ENCODE results near the gene RIN3. TPM values are rescaled to one million over a fixed set of nuclear protein-coding genes. Genes with fewer than 3 reads are reported as not detected.
A peak's percentile ranks its signal among the peaks of the same experiment; 100 is the strongest.

Gene RIN3, protein sequence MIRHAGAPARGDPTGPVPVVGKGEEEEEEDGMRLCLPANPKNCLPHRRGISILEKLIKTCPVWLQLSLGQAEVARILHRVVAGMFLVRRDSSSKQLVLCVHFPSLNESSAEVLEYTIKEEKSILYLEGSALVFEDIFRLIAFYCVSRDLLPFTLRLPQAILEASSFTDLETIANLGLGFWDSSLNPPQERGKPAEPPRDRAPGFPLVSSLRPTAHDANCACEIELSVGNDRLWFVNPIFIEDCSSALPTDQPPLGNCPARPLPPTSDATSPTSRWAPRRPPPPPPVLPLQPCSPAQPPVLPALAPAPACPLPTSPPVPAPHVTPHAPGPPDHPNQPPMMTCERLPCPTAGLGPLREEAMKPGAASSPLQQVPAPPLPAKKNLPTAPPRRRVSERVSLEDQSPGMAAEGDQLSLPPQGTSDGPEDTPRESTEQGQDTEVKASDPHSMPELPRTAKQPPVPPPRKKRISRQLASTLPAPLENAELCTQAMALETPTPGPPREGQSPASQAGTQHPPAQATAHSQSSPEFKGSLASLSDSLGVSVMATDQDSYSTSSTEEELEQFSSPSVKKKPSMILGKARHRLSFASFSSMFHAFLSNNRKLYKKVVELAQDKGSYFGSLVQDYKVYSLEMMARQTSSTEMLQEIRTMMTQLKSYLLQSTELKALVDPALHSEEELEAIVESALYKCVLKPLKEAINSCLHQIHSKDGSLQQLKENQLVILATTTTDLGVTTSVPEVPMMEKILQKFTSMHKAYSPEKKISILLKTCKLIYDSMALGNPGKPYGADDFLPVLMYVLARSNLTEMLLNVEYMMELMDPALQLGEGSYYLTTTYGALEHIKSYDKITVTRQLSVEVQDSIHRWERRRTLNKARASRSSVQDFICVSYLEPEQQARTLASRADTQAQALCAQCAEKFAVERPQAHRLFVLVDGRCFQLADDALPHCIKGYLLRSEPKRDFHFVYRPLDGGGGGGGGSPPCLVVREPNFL
- 1.2 and 1.7 TPM in 2 replicates for total RNA-seq (2014; rRNA removed; shearing (Covaris generic))

DNA sequence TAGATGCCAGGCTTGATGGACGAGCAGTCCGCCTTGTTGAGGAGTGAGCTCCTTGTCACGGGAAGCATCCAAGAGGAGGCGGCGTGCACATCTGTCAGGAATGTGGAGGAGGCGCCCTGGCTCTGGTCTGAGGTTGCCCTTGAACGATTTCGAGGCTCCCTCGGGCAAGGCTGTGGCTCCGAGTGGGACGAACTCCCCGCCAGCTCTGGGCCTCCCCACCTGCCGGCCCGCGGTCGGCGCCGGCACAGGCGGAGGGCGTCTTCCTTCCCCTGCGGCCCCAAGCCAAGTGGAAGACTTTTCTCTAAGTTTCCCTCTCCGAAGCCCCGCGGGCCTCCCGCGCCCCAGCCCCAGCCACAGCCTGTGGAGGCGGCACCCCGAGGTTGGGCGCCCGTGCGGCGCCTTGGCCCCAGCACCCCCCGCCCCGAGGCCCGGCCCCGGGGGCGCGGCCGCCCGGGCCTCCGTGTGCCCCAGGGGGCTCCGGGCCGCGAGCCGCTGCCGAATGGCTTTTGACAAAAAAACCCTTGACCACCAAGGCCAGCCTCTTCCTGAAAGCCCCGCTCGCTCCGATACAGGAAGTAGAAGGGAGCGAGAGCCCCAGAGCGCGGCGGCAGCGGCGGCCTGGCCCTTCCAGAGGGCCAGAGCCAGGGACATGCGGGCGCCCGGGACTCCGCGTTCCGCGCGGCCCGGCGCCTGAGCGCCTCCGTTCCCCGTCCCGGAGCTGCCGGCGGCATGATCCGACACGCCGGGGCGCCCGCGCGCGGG lies at the start of gene RIN3:
Gene RIN3, plus strand, starts transcription at position 578 of the 762 bp plus-strand sequence. Its CDS starts 152 bp downstream, at position 730.
- peak; percentile 24 for DNase-seq (ENCODE audit: low spot score)

- DNase-seq (ENCODE audit: low spot score), result no peak
These were observed 49.4 kb upstream of the RIN3 start for GRCh38 chr14:92464156-92464555.

DNA sequence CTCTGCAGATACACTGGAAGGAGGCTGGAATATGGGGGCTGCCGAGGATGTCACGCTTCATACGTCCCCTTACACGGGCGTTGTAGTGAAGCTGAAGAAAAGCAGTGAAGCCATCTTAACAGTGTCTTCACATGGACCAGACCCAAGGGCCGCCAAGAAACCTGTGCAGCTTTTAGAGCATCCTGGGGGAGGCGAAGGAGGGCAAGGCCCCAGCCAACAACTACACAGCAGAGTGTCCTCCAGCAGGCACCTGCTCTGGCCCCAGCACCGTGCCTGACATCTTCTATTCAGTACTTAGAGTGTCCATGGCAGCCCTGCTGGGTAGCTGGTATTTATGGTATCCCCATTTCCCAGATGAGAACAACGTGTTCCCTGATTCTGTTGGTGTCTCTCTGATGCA lies 48.9 kb upstream of the RIN3 start:
- no peak for DNase-seq (ENCODE audit: low spot score)

DNA sequence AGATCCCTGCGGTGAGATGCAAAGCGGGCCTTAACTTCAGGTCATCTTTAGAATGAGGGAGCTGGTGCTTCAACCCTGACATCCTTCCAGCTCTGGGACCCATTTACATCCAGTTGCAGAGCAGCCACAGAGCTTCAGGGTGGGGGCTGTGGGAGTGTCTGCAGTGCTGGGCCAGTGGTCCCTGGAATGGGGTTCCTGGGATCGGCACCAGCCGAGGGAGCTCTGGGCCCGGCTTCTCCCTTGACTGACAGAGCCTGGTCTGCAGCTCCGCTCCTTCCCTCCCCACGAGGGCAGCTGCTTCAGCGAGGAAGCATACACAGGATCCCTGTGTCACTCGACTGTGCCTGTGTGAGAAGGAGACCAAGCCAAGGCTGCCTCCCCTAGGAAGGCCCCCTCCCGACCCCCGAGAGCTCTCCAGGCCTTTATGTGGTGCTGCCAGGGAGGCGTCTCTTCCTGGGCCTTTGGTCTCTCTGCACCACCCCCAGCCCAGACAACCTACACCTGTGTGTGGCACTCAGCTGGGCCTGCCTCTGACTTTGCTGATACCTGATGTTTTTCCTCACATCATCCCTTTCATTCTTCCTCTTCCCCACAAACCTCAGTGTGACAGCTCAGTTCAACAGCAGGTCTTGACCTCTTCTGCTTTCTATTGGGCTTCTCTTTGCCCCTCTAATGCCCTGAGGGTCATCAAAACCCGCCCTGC lies 48.1 kb upstream of the RIN3 start:
- no peak for DNase-seq (ENCODE audit: low spot score)

GRCh38 chr14:92466059-92466458 lies 47.5 kb upstream of the RIN3 start:
- DNase-seq (ENCODE audit: low spot score), result no peak

DNA sequence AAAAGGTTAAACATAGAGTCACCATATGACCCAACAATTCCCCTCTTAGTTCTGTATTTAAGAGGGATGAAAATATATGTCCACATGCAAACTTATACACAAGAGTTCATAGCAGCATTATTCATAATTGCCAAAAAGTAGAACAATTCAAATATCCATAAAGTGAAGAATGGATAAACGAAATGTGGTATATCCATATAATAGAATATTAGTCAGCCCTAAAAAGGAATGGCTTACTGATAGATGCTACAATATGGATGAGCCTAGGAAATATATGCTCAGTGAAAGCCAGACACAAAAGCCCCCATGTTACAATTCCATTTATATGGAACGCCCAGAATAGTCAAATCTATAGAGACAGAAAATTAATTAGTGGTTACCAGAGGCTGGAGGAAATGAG lies 44.1 kb upstream of the RIN3 start:
- DNase-seq (ENCODE audit: low spot score), result no peak

DNA sequence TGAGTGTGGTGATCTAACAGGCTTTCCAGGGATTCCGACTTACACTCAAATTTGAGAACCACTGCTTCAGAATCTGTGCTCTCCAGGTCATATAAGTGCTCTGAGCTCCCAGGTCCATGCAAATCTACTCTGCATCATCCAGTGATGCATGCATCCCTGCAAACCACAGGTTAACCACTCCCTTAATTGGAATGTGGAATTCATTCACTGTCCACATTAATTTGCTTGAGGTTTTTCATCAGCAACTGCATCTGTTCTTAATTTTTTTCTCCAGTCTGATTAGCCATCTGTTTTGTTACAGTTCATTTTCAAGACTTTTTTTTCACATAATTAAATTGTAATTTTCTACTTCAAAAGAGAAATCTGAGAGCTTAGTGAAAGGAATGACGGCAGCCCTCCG lies 43.4 kb upstream of the RIN3 start:
- DNase-seq (ENCODE audit: low spot score), result peak; percentile 55

DNA sequence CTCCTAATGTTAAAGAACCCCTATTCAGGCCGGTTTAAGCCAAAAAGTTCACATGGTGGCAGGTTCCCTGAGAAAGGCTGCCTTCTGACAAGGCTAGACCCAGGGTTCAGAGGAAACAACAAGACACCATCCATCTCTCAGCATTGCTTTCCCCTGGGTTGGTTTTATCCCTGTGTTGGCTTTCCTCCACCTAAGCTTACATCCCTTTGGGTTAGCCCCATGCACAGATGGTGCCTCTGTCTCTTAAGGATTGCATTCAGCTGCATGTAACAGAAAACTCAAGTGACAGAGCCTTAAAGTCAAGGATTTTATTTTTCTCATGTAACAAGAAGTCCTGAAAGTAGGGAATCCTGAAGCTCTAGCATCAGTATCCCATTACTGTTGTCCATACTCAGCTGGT lies 42.8 kb upstream of the RIN3 start:
- no peak for DNase-seq (ENCODE audit: low spot score)

DNA sequence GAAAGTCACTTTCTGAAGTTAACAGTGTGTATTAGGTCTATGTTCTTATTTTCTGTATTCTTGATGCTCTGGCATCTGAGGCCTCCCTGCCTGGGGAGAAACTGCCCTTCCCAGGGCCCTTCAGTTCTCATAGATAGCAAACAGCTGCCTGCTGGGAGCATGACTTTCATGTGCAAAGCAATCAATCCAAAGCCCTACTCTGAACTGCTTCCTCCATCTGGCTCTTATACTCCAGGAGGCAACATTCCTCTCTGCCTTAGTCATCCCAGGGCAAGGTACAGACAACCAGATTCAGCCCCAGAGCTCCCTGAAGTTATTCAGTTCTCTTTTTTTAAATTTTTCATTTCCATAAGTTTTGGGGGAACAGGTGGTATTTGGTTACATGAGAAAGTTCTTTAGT lies 41.7 kb upstream of the RIN3 start:
- DNase-seq (ENCODE audit: low spot score), result peak; percentile 50

DNA sequence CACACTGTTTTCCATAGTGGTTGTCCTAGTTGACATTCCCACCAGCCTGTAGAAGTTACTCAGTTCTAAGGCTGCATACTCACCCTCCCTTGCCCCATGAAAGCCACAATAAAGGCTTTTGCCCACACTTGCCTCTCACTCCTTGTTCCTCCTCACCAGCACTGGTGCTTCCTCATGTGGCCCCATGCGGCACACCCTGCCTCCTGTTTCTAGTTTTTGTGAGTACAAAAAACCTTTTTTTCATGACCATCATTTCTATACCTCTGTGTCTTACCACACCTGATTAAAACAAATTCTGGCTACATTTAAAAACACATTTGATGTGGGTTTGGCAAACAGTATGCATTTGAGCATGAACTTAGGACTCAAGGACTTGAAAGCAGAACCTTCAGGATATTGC lies 40.7 kb upstream of the RIN3 start:
- no peak for DNase-seq (ENCODE audit: low spot score)

DNA sequence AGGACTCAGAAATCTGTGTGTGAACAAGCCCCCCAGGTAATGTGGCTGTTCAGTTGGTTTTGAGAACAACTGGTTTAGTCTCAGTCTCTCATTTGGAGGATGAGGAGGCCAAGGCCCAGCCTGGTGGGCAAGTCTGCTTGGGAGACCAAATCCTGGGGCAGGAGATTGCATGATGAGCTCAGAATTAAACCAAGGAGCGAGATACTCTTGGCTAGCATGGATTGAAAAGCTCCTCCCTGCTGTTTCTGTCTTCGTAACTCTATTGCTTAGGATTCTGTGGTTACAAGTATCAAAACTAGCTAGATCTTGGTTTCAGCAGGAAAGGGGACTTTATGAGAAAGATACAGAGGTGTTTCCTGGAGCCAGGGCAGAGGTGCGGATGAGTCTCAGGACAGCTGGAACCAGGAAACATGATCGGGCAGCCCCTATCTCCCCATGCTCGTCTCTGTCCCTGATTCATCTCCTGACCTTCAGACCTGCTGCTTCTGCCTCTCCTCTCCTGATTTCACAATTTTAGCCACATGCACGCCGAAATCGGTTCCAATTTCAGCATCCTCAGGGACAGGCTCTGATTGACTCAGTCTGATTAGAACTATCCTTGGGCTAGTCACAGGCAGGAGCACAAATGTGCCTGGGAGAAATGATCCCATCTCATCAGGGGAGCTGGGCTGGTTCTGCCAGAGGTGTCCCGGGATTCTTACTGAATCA lies 40.2 kb upstream of the RIN3 start:
- no peak for DNase-seq (ENCODE audit: low spot score)

DNA sequence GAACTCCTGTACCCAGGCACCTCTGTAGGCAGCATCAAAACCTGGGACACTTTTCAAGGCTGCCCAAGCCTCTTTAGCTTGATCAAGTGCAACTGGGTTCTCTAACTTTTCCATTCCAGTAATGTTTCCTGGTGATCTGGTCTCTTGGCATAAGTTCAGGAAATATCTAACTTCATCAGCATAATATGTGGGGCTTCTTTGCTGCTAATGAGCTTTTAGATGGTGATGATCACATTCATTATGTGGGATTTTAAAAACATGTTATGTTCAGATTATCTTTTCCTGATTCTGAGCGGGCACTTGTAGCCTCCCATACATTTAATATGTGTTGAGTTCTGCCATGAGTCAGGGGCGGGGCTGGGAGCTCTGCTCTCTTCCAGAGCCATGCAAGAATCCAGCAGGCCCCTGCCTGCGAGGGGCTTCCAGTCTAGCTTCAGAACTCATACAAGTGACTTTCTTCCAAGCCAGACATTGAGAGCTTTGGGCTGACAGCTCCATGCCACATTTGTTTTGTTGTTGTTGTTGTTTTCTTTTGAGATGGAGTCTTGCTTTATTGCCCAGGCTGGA lies 39.5 kb upstream of the RIN3 start:
- no peak for DNase-seq (ENCODE audit: low spot score)

DNA sequence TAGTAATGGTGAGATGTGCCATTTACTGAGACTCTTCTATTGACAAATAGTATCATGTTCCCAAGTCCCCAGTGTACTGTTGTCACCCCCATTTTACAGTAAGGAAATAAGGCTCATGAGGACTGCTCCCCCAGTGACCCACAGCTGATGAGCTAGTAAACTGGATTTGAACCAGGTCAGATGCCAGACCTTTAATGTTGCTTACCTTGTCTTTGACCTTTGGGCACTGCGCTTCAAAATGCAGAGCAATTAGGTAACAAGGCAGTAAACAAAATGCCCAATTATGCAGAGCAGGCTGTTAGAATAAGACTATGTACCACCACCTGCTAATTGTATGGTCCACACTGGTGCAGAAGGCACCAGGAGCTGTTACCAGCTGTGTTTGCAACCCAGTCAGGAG lies 38.5 kb upstream of the RIN3 start:
- DNase-seq (ENCODE audit: low spot score), result no peak

GRCh38 chr14:92475451-92476187 lies 38.0 kb upstream of the RIN3 start:
- DNase-seq (ENCODE audit: low spot score), result no peak

GRCh38 chr14:92480856-92481255 lies 32.7 kb upstream of the RIN3 start:
- no peak for DNase-seq (ENCODE audit: low spot score)

DNA sequence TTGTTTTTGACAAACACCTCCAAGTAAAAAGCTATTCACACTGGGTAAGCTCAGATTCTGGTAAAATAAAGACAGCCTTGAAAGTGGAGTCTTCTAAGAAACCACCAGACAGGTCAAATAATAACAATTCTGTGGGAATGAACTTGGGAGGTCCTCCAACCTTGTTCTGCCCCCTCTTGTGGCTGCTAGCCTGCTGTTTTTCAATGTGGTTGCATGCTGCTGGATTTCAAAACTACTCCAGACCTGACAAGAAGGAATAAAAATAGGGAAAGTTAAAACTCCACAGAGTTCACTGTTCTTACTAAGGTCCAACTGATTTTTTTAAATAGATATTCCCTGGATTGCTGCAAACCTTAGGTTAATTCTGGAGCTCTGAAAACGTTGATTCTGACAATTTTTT lies 32.2 kb upstream of the RIN3 start:
- DNase-seq (ENCODE audit: low spot score), result no peak

GRCh38 chr14:92481811-92482555 lies 31.6 kb upstream of the RIN3 start:
- DNase-seq (ENCODE audit: low spot score), result no peak

- DNase-seq (ENCODE audit: low spot score), result no peak
These were observed 30.8 kb upstream of the RIN3 start for GRCh38 chr14:92482621-92483319.
